NCI-H1417 treated with DMSO at 0.1 percent for 48 hours (cell line): ENCODE data around the gene VAV2.
A peak's percentile ranks its signal among the peaks of the same experiment; 100 is the strongest.
"Not testable (repeated sequence)": the region's sequence is repeated elsewhere in the genome, so short reads cannot be mapped to it uniquely, and the experiment has no call there.

Source experiments
- DNase-seq: peaks from one replicate; lab custom pipeline; 2025; lab: John Stamatoyannopoulos, UW

The VAV2 gene

GRCh38 chr9:133938086-133938485 lies 54.0 kb downstream of the VAV2 start:
- no peak for DNase-seq

GRCh38 chr9:133937120-133937519 lies 55.0 kb downstream of the VAV2 start:
- no peak for DNase-seq

- DNase-seq, result no peak
Measured at GRCh38 chr9:133935328-133936005, 56.7 kb downstream of the VAV2 start.

GRCh38 chr9:133934482-133935232 lies 57.5 kb downstream of the VAV2 start:
- DNase-seq, result no peak

GRCh38 chr9:133933426-133934026 lies 58.6 kb downstream of the VAV2 start:
- DNase-seq, result no peak

GRCh38 chr9:133932633-133933032 lies 59.5 kb downstream of the VAV2 start:
- no peak for DNase-seq

GRCh38 chr9:133932181-133932580 lies 59.9 kb downstream of the VAV2 start:
- DNase-seq, result no peak

GRCh38 chr9:133930682-133931485 lies 61.2 kb downstream of the VAV2 start:
- peak; percentile 23 for DNase-seq

GRCh38 chr9:133930046-133930681 lies 62.0 kb downstream of the VAV2 start:
- DNase-seq, result no peak

- DNase-seq, result no peak
Measured at GRCh38 chr9:133929599-133929998, 62.5 kb downstream of the VAV2 start.

- DNase-seq, result no peak
Measured at GRCh38 chr9:133928248-133928764, 63.8 kb downstream of the VAV2 start.

- DNase-seq, result no peak
Measured at GRCh38 chr9:133927041-133927440, 65.1 kb downstream of the VAV2 start.

- no peak for DNase-seq
Measured at GRCh38 chr9:133926165-133926856, 65.8 kb downstream of the VAV2 start.

- DNase-seq, result no peak
Measured at GRCh38 chr9:133924453-133924852, 67.7 kb downstream of the VAV2 start.

GRCh38 chr9:133923608-133924007 lies 68.5 kb downstream of the VAV2 start:
- DNase-seq, result not testable (repeated sequence)

GRCh38 chr9:133921866-133922265 lies 70.3 kb downstream of the VAV2 start:
- DNase-seq, result no peak

GRCh38 chr9:133920471-133920870 lies 71.7 kb downstream of the VAV2 start:
- DNase-seq, result no peak

GRCh38 chr9:133919253-133920115 lies 72.6 kb downstream of the VAV2 start:
- DNase-seq, result no peak

- no peak for DNase-seq
Measured at GRCh38 chr9:133918111-133918813, 73.9 kb downstream of the VAV2 start.
